HEK293 (cell line): ENCODE results near the gene KCNK4.
A peak's percentile ranks its signal among the peaks of the same experiment; 100 is the strongest.

ENCODE experiments used
- CTCF ChIA-PET: fragments of 350-600 bp; formaldehyde crosslinking; extraction: SDS; loops from one replicate; lab custom pipeline; 2021; ENCODE audit warnings: antibody characterized with exemption; lab: Yijun Ruan, JAX
- POLR2A ChIA-PET: fragments of 300-600 bp; formaldehyde crosslinking; extraction: SDS; loops from one replicate; lab custom pipeline; 2020; ENCODE audit warnings: antibody characterized with exemption, inconsistent platforms; lab: Yijun Ruan, JAX
- H3K27ac ChIP-seq: fragments of 200-500 bp; sonication (Bioruptor generic); 2 replicates; pipeline ENCODE4 v1.5.1; 2014; ENCODE audit warnings: low read depth, low read length, control low read depth, inconsistent platforms; ENCODE audit errors: extremely low read depth
- H3K36me3 ChIP-seq, 2 experiments: fragments of 200-500 bp in 1 of 2; sonication (Bioruptor generic) in 1 of 2; 1 replicate in 1 of 2; 2 replicates in 1 of 2; pipeline ENCODE4 v1.5.1; 2014 to 2017; ENCODE audit warnings: inconsistent platforms in 2 of 2, low read length in 2 of 2; ENCODE audit not compliant: control insufficient read depth in 2 of 2, insufficient read depth in 1 of 2
- H3K4me1 ChIP-seq: fragments of 200-500 bp; sonication (Bioruptor generic); 2 replicates; pipeline ENCODE4 v1.5.1; 2014; ENCODE audit warnings: mild to moderate bottlenecking, low read length, inconsistent platforms; ENCODE audit not compliant: control insufficient read depth, insufficient read depth
- H3K4me3 ChIP-seq: 2 replicates; pipeline ENCODE4 v1.5.1; 2011; ENCODE audit warnings: low read depth, mild to moderate bottlenecking, control low read depth, low read length, moderate library complexity
- H3K9me3 ChIP-seq: fragments of 200-500 bp; sonication (Bioruptor generic); 2 replicates; pipeline ENCODE4 v1.5.1; 2014; ENCODE audit warnings: low read depth, low read length, inconsistent platforms; ENCODE audit not compliant: control insufficient read depth, insufficient read depth
- BCL11A ChIP-seq: fragments of 450-650 bp; formaldehyde crosslinking; IDR thresholded peaks from 2 replicates; pipeline ENCODE4 v1.5.1; 2016; ENCODE audit warnings: low read depth, missing biosample characterization, missing genetic modification characterization
- BCL11B ChIP-seq: fragments of 450-650 bp; formaldehyde crosslinking; IDR thresholded peaks from 2 replicates; pipeline ENCODE4 v1.5.1; 2016; ENCODE audit warnings: low read depth, missing biosample characterization, missing genetic modification characterization
- EGR2 ChIP-seq: fragments of 450-650 bp; formaldehyde crosslinking; IDR thresholded peaks from 2 replicates; pipeline ENCODE4 v1.5.1; 2016; ENCODE audit warnings: low read depth, missing biosample characterization, missing genetic modification characterization
- HOXD13 ChIP-seq: sonication (generic); formaldehyde crosslinking; IDR thresholded peaks from 2 replicates; pipeline ENCODE4 v1.8.0; 2022; ENCODE audit warnings: missing genetic modification reagents, borderline replicate concordance
- MZF1 ChIP-seq: fragments of 450-650 bp; formaldehyde crosslinking; IDR thresholded peaks from 2 replicates; pipeline ENCODE4 v1.5.1; 2017; ENCODE audit warnings: missing biosample characterization, missing genetic modification characterization, borderline replicate concordance
- PRDM2 ChIP-seq: fragments of 450-650 bp; formaldehyde crosslinking; IDR thresholded peaks from 2 replicates; pipeline ENCODE4 v1.5.1; 2016; ENCODE audit warnings: missing biosample characterization, missing genetic modification characterization, borderline replicate concordance
- ZBTB44 ChIP-seq: fragments of 450-650 bp; IDR thresholded peaks from 2 replicates; pipeline ENCODE4 v1.5.1; 2018; ENCODE audit warnings: missing biosample characterization, mild to moderate bottlenecking, missing genetic modification characterization
- ZEB2 ChIP-seq: fragments of 450-650 bp; formaldehyde crosslinking; IDR thresholded peaks from 2 replicates; pipeline ENCODE4 v1.5.1; 2016; ENCODE audit warnings: missing biosample characterization, missing genetic modification characterization
- ZFHX2 ChIP-seq: fragments of 450-650 bp; formaldehyde crosslinking; conservative IDR thresholded peaks from 2 replicates; pipeline ENCODE4 v1.5.1; 2016; ENCODE audit warnings: missing biosample characterization, missing genetic modification characterization
- ZIC2 ChIP-seq: fragments of 450-650 bp; formaldehyde crosslinking; IDR thresholded peaks from 2 replicates; pipeline ENCODE4 v1.5.1; 2016; ENCODE audit warnings: missing biosample characterization, missing genetic modification characterization
- ZNF366 ChIP-seq: fragments of 450-650 bp; formaldehyde crosslinking; conservative IDR thresholded peaks from 2 replicates; pipeline ENCODE4 v1.5.1; 2016; ENCODE audit warnings: missing biosample characterization, missing genetic modification characterization
- ZNF449 ChIP-seq: fragments of 450-650 bp; formaldehyde crosslinking; IDR thresholded peaks from 2 replicates; pipeline ENCODE4 v1.5.1; 2017; ENCODE audit warnings: missing biosample characterization, mild to moderate bottlenecking, missing genetic modification characterization, moderate library complexity
- ZNF488 ChIP-seq: fragments of 450-650 bp; formaldehyde crosslinking; IDR thresholded peaks from 2 replicates; pipeline ENCODE4 v1.5.1; 2016; ENCODE audit warnings: missing biosample characterization, missing genetic modification characterization
- ZNF510 ChIP-seq: fragments of 450-650 bp; formaldehyde crosslinking; IDR thresholded peaks from 2 replicates; pipeline ENCODE4 v1.5.1; 2018; ENCODE audit warnings: mild to moderate bottlenecking, missing genetic modification characterization, missing biosample characterization; ENCODE audit not compliant: insufficient replicate concordance
- ZNF513 ChIP-seq: fragments of 450-650 bp; IDR thresholded peaks from 2 replicates; pipeline ENCODE4 v1.5.1; 2018; ENCODE audit warnings: missing biosample characterization, missing genetic modification characterization
- ZNF530 ChIP-seq: fragments of 450-650 bp; formaldehyde crosslinking; IDR thresholded peaks from 2 replicates; pipeline ENCODE4 v1.5.1; 2016; ENCODE audit warnings: low read depth, missing biosample characterization, missing genetic modification characterization
- ZNF623 ChIP-seq: fragments of 450-650 bp; formaldehyde crosslinking; IDR thresholded peaks from 2 replicates; pipeline ENCODE4 v1.5.1; 2016; ENCODE audit warnings: missing biosample characterization, missing genetic modification characterization

Gene KCNK4

GRCh38 chr11:64258946-64259532 lies 32.1 kb upstream of the KCNK4 start:
- H3K36me3 ChIP-seq = peaks cover 0 to 83% of the 10 kb centered on the region in 2 experiments; a peak in 2 of 3 replicates

GRCh38 chr11:64259533-64260067 lies 31.5 kb upstream of the KCNK4 start:
- Histone ChIP-seq H3K9me3 (no peaks in the 10 kb centered on the region), H3K4me1 (no peaks in the 10 kb centered on the region; the same call in 1 of the 2 replicates), H3K4me3 (no peak overlapping the region), H3K36me3 (peaks cover 0 to 83% of the 10 kb centered on the region in 2 experiments; a peak in 2 of 3 replicates), H3K27ac (no peak overlapping the region)
- ChIA-PET CTCF (interaction anchor here (0.7 kb wide), 1 partner anchor 1352 kb away, joined by 5 read pairs; no protein-coding TSS in a partner anchor), POLR2A (no interaction called here)
- TF ChIP-seq ZEB2 (tag by site-specific recombination) (0 out of 2 replicates have a peak, but pooled peaks have one; percentile 20), ZBTB44 (tag by site-specific recombination) (no peak), PRDM2 (tag by site-specific recombination) (no peak), ZNF530 (no peak), BCL11A (peak; percentile 96), ZNF488 (tag by site-specific recombination) (no peak), BCL11B (tag by site-specific recombination) (peak; percentile 99), ZNF510 (no peak)

More at GRCh38 chr11:64258946-64259532, 32.1 kb upstream of the KCNK4 start:
- Histone ChIP-seq H3K27ac (no peak overlapping the region), H3K4me3 (no peak overlapping the region), H3K4me1 (no peaks in the 10 kb centered on the region; the same call in 1 of the 2 replicates), H3K9me3 (no peaks in the 10 kb centered on the region)
- ChIA-PET CTCF (interaction anchor here (0.7 kb wide), 1 partner anchor 1351 kb away, joined by 5 read pairs; no protein-coding TSS in a partner anchor), POLR2A (interaction anchor here (0.8 to 1.6 kb wide), 3 partner anchors 9 to 16 kb away, joined by 3 to 4 read pairs (median 4); no protein-coding TSS in a partner anchor)
- TF ChIP-seq HOXD13 (CRISPR knock-in tag) (no peak), ZNF366 (tag by site-specific recombination) (no peak)

GRCh38 chr11:64260147-64260708 lies 30.9 kb upstream of the KCNK4 start:
- CTCF ChIA-PET = no interaction called here
- H3K9me3 ChIP-seq = no peaks in the 10 kb centered on the region
- H3K4me3 ChIP-seq = no peak overlapping the region
- no peak overlapping the region for H3K27ac ChIP-seq
- peaks cover 0 to 79% of the 10 kb centered on the region in 2 experiments; a peak in 2 of 3 replicates for H3K36me3 ChIP-seq
- POLR2A ChIA-PET = interaction anchor here (0.7 to 0.9 kb wide), 2 partner anchors 8 to 75 kb away, joined by 3 read pairs; no protein-coding TSS in a partner anchor
- no peaks in the 10 kb centered on the region; the same call in 1 of the 2 replicates for H3K4me1 ChIP-seq
- TF ChIP-seq ZIC2 (tag by site-specific recombination) (peak; percentile 62), MZF1 (tag by site-specific recombination) (no peak), ZNF510 (no peak), EGR2 (tag by site-specific recombination) (peak; percentile 84), ZNF449 (tag by site-specific recombination) (no peak), ZFHX2 (tag by site-specific recombination) (peak; percentile 93), ZNF623 (tag by site-specific recombination) (peak; percentile 98), ZNF513 (tag by site-specific recombination) (peak; percentile 81)
